T-helper 17 cell (primary cell): ENCODE data around the gene NELFCD. TPM values are rescaled to one million over a fixed set of nuclear protein-coding genes. Genes with fewer than 3 reads are reported as not detected.
"Not testable (repeated sequence)": the region's sequence is repeated elsewhere in the genome, so short reads cannot be mapped to it uniquely, and the experiment has no call there.

Experiments
- ATAC-seq: fragments of 150-1000 bp; cut with Tn5 transposase; 2 replicates; pipeline ENCODE4 v1.10.0; 2021; ENCODE audit warnings: mild to moderate bottlenecking, moderate library complexity
- DNase-seq, 3 donors: peaks; one replicate each; pipeline versions ENCODE4 v3.0.0 to v3.0.0-alpha.2; 2020 to 2021
- H3K9me3 ChIP-seq: one replicate; pipeline ENCODE4 v1.7.0; 2013; ENCODE audit warnings: low read length, mild to moderate bottlenecking; ENCODE audit not compliant: control insufficient read depth, poor library complexity, severe bottlenecking
- H3K27ac Mint-ChIP-seq: one replicate; pipeline ENCODE4 v1.8.0; 2022; ENCODE audit warnings: mild to moderate bottlenecking, moderate library complexity, mixed read lengths
- H3K27me3 Mint-ChIP-seq: one replicate; pipeline ENCODE4 v1.8.0; 2022; ENCODE audit warnings: mixed read lengths
- H3K36me3 Mint-ChIP-seq: one replicate; pipeline ENCODE4 v1.8.0; 2022; ENCODE audit warnings: low read depth, mixed read lengths
- H3K4me1 Mint-ChIP-seq: one replicate; pipeline ENCODE4 v1.8.0; 2022; ENCODE audit warnings: mild to moderate bottlenecking, mixed read lengths
- H3K4me3 Mint-ChIP-seq: one replicate; pipeline ENCODE4 v1.8.0; 2022; ENCODE audit warnings: mild to moderate bottlenecking, moderate library complexity, mixed read lengths
- total RNA-seq, 4 donors: library from RNA in 2 of 4; stranded (reverse) in 2 of 4; gene quantifications; one replicate each; pipeline ENCODE4 v1.2.3 and lab custom pipeline; 2022 to 2026

Gene NELFCD
- total RNA-seq, 2 donors from 2014 or later, result 71.0 to 82.3 TPM

DNA sequence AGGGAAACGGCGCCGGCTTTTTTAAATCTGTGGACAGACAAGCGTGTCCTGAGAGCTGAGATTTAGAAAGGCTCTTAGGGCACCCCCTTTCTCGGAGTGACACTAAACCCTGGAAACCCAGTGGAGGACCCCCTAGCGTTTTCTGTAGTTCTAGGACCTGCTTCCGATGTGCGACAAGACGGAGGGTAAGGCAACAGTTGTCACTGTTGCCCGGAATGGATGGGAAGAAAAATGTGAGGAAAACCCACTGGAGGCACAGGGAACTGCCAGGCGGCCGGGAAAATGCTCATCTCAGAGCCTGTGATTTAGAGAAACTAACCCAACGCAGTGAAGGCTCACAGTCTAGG is 51.6 kb downstream of the NELFCD start:
- DNase-seq (no peak), ATAC-seq (no peak)
- H3K9me3 ChIP-seq, result no peaks in the 10 kb centered on the region
- H3K27me3 Mint-ChIP-seq, result no peaks in the 10 kb centered on the region
- peak overlapping the region; percentile 93 for H3K4me3 Mint-ChIP-seq
- H3K27ac Mint-ChIP-seq, result peak overlapping the region; percentile 94
- H3K36me3 Mint-ChIP-seq, result peaks cover 12% of the 10 kb centered on the region
- H3K4me1 Mint-ChIP-seq, result peaks cover 36% of the 10 kb centered on the region

- no peaks in the 10 kb centered on the region for H3K9me3 ChIP-seq
These were observed 52.0 kb downstream of the NELFCD start for GRCh38 chr20:59033093-59033492.

GRCh38 chr20:59033616-59034165 is 52.6 kb downstream of the NELFCD start:
- peaks cover 34% of the 10 kb centered on the region for H3K4me1 Mint-ChIP-seq
- H3K27ac Mint-ChIP-seq, result no peak overlapping the region
- H3K4me3 Mint-ChIP-seq, result no peak overlapping the region
- DNase-seq, result no peak
- no peaks in the 10 kb centered on the region for H3K9me3 ChIP-seq
- no peaks in the 10 kb centered on the region for H3K27me3 Mint-ChIP-seq
- no peak for ATAC-seq
- peaks cover 12% of the 10 kb centered on the region for H3K36me3 Mint-ChIP-seq

More at GRCh38 chr20:59033093-59033492, 52.0 kb downstream of the NELFCD start:
- H3K4me1 Mint-ChIP-seq, result peaks cover 35% of the 10 kb centered on the region
- H3K27me3 Mint-ChIP-seq, result no peaks in the 10 kb centered on the region
- H3K4me3 Mint-ChIP-seq, result peak overlapping the region; percentile 93
- H3K36me3 Mint-ChIP-seq, result peaks cover 12% of the 10 kb centered on the region
- DNase-seq, result no peak
- no peak for ATAC-seq
- peak overlapping the region; percentile 94 for H3K27ac Mint-ChIP-seq

- H3K27ac Mint-ChIP-seq, result peak overlapping the region; percentile 56
- H3K4me3 Mint-ChIP-seq, result no peak overlapping the region
- no peaks in the 10 kb centered on the region for H3K9me3 ChIP-seq
- no peaks in the 10 kb centered on the region for H3K27me3 Mint-ChIP-seq
- H3K4me1 Mint-ChIP-seq, result peaks cover 35% of the 10 kb centered on the region
- DNase-seq, result no peak
- no peak for ATAC-seq
- H3K36me3 Mint-ChIP-seq, result peaks cover 8% of the 10 kb centered on the region
These were observed 54.3 kb downstream of the NELFCD start for GRCh38 chr20:59035381-59035780.

DNA sequence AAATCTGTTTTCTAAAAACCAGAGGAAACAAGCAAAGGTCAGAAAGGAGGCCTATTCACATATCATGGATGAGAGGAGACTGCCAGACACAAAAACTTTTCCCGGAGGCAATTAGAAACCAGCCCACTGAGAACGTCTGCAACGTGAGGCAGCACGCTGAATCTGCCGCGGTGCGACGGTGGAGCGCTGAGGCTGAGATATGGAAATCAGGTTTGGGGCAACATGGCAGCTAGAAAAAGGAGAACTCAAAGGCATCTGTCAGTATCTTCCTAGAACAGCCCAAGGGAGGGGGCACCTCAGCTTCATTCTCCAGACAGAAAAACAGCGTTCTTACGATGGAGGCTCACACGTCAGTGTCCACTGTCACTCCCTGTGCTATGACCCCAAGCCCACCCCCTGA is 56.3 kb downstream of the NELFCD start:
- H3K9me3 ChIP-seq, result no peaks in the 10 kb centered on the region
- peak overlapping the region; percentile 93 for H3K27ac Mint-ChIP-seq
- DNase-seq (no peak), ATAC-seq (no peak)
- H3K4me3 Mint-ChIP-seq, result no peak overlapping the region
- peaks cover 38% of the 10 kb centered on the region for H3K4me1 Mint-ChIP-seq
- no peaks in the 10 kb centered on the region for H3K27me3 Mint-ChIP-seq
- H3K36me3 Mint-ChIP-seq, result peaks cover 7% of the 10 kb centered on the region

- H3K9me3 ChIP-seq, result no peaks in the 10 kb centered on the region
- Mint-ChIP-seq H3K27me3 (no peaks in the 10 kb centered on the region), H3K4me1 (peaks cover 45% of the 10 kb centered on the region), H3K27ac (no peak overlapping the region), H3K4me3 (no peak overlapping the region), H3K36me3 (peaks cover 7% of the 10 kb centered on the region)
- no peak for DNase-seq
- ATAC-seq, result no peak
These were observed 58.2 kb downstream of the NELFCD start for GRCh38 chr20:59039233-59039632.

DNA sequence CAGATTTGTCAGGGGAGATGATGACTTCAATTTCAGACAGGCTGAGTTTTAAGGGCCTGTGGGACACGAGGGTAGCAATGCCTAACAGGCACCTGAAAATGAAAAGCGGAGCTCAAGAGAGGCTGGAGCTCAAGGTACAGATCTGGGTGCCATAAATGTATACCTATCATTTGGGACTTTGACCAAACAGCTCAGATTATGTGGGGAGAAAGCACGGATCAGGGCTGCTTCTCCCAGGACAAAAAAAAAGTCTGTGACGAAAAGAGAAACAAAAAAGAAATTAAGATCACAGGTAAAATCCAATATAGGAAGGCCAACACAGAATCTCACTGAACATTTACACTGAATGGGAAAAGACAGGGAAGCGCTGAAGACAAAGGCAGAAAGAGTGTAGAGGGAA is 59.6 kb downstream of the NELFCD start:
- H3K9me3 ChIP-seq, result no peaks in the 10 kb centered on the region
- H3K4me1 Mint-ChIP-seq, result peaks cover 41% of the 10 kb centered on the region
- H3K36me3 Mint-ChIP-seq, result peaks cover 4% of the 10 kb centered on the region
- no peaks in the 10 kb centered on the region for H3K27me3 Mint-ChIP-seq
- no peak for ATAC-seq
- peak overlapping the region; percentile 92 for H3K27ac Mint-ChIP-seq
- DNase-seq, result no peak
- H3K4me3 Mint-ChIP-seq, result peak overlapping the region; percentile 90

- not testable (repeated sequence) for ATAC-seq, DNase-seq, H3K27me3 Mint-ChIP-seq, H3K36me3 Mint-ChIP-seq, H3K9me3 ChIP-seq
- peaks cover 39% of the 10 kb centered on the region for H3K4me1 Mint-ChIP-seq
- H3K4me3 Mint-ChIP-seq, result peak overlapping the region; percentile 90
- peak overlapping the region; percentile 92 for H3K27ac Mint-ChIP-seq
These were observed 60.4 kb downstream of the NELFCD start for GRCh38 chr20:59041487-59041886.

DNA sequence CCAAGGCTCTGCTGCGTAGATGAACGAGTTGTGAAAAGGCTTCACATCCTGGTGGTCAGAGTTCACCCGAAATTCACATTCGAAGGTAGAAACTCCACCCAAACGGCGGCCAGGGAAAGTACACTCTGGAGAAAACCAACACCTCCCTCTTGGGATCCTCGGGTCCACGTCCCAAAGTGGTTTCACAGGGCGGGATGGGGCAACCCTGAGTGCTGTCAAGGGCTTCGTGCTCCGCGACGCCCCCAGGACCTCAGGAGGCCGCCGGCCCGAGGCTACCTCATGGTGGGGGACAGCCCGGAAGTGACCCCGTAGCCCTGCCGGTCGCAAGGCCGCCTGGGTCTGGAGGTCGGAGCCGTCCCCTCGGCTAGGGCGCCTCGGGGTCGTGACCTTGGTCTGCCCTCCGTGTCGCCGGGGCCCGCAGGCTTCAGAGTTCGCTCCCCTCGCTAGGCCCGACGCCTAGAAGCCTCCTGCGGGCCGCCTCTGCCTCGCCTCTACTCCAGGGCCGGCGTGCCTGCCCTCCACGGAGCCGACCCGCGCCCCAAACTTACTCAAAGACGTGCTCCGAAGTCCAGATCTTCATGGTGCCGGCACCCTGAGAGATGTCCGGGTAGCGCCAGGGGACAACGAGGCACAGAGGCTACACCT is 61.2 kb downstream of the NELFCD start, which contains the start of gene PRELID3B:
Gene PRELID3B (minus strand): TSS at position 636 of the 645 bp plus-strand sequence. CDS start 56 bp downstream, at position 580.
- Mint-ChIP-seq H3K4me1 (peaks cover 38% of the 10 kb centered on the region), H3K36me3 (no peaks in the 10 kb centered on the region), H3K27ac (peak within 1 kb of the TSS; percentile 92), H3K4me3 (peak within 1 kb of the TSS; percentile 90), H3K27me3 (no peaks in the 10 kb centered on the region)
- ATAC-seq, result peak; percentile 24
- DNase-seq, result peak; percentile 21 to 28 (median 21)
- H3K9me3 ChIP-seq, result no peaks in the 10 kb centered on the region

- Mint-ChIP-seq H3K36me3 (no peaks in the 10 kb centered on the region), H3K4me1 (peaks cover 41% of the 10 kb centered on the region), H3K4me3 (peak overlapping the region; percentile 90), H3K27ac (peak overlapping the region; percentile 92), H3K27me3 (no peaks in the 10 kb centered on the region)
- peak; percentile 98 for ATAC-seq
- DNase-seq, result peak; percentile 94 to 97 (median 95)
- no peaks in the 10 kb centered on the region for H3K9me3 ChIP-seq
These were observed 62.0 kb downstream of the NELFCD start for GRCh38 chr20:59042796-59043631.

DNA sequence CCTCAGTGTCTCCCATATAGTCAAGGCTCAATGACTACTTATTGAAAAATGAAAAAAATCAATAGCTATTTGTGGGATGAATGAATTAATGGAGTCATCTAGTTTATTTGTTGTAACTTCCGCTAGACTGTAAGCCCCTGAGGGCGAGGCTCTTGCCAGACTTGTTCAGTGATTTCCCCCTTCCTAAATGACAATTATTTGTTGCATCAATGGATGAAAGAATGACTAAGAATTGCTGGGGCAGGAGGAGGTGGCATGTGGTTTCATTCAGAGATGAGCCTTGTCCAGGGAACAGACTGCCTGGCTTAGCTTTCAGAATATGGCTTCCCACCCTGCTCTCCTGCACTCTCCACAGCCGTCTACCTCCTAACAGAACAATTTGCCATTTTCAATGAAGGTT is 62.6 kb downstream of the NELFCD start:
- H3K9me3 ChIP-seq, result no peaks in the 10 kb centered on the region
- Mint-ChIP-seq H3K27ac (peak overlapping the region; percentile 92), H3K4me3 (peak overlapping the region; percentile 90), H3K36me3 (no peaks in the 10 kb centered on the region), H3K4me1 (peaks cover 42% of the 10 kb centered on the region), H3K27me3 (no peaks in the 10 kb centered on the region)
- DNase-seq (no peak), ATAC-seq (no peak)

- peaks cover 37% of the 10 kb centered on the region for H3K4me1 Mint-ChIP-seq
- no peaks in the 10 kb centered on the region for H3K9me3 ChIP-seq
- H3K27ac Mint-ChIP-seq, result peak overlapping the region; percentile 92
- DNase-seq (no peak), ATAC-seq (no peak)
- no peak overlapping the region for H3K4me3 Mint-ChIP-seq
- H3K36me3 Mint-ChIP-seq, result no peaks in the 10 kb centered on the region
- peaks cover 2% of the 10 kb centered on the region for H3K27me3 Mint-ChIP-seq
These were observed 63.2 kb downstream of the NELFCD start for GRCh38 chr20:59044295-59044694.
